GM19452 (cell line): ENCODE data around the gene HSDL1.

Source experiments
- ATAC-seq: cut with Tn5 transposase; IDR thresholded peaks from one replicate; pipeline ENCODE4 v1.9.1; 2021; ENCODE audit not compliant: unreplicated experiment

Gene HSDL1

GRCh38 chr16:84110527-84110926, 34.5 kb downstream of the HSDL1 start:
- ATAC-seq: no peak

- no peak for ATAC-seq
These were observed 35.2 kb downstream of the HSDL1 start for GRCh38 chr16:84109598-84110335.

- no peak for ATAC-seq
These were observed 37.1 kb downstream of the HSDL1 start for GRCh38 chr16:84107921-84108320.

- ATAC-seq: no peak
These were observed 38.8 kb downstream of the HSDL1 start for GRCh38 chr16:84105948-84106740.

DNA sequence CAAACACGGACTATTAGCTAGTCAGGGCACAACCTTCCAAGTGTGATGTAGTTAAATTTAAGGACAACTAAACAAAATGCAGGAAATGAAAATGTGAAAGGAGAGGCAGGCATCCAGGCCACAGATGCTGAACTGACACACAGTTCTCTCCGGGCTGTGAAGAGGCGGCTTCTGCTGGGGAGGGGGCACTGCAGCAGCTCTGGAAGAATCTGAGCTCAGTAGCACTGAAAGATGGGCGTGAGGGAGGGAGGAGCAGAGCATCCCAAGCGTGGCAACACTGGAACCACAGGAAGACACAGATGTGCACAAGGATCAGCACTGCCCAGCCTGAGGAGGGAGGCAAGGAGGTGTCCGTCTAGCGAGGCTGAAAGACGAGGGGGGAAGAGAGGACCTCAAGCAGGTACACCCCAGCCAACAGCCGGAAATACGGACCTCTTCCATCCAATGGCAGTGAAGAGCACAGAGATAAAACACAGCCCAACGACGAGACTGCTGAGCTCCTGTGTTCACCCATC, 39.6 kb downstream of the HSDL1 start:
- no peak for ATAC-seq

- no peak for ATAC-seq
These were observed 40.7 kb downstream of the HSDL1 start for GRCh38 chr16:84104231-84104630.

DNA sequence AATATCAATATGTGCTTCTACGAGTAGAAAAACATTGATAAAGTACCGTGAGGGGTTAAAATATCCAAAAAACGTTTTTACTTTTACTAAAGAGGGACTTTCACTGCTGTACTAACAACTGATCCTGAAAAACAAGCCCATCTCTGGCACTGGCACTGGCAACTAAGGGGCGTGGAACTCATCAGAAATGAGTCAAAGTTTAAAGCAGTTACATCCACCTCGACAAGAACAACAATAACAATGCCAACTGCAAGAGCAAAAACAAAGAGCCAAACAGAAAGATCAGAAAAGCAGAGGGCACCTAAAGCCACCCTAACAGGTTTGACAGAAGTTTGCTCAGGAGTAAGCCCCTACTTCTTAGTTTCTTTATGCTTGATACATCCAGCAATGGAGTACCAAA, 41.3 kb downstream of the HSDL1 start:
- no peak for ATAC-seq

- ATAC-seq: no peak
These were observed 46.0 kb downstream of the HSDL1 start for GRCh38 chr16:84098939-84099338.

GRCh38 chr16:84096447-84097005, 48.5 kb downstream of the HSDL1 start:
- no peak for ATAC-seq

GRCh38 chr16:84095466-84095865, 49.5 kb downstream of the HSDL1 start:
- no peak for ATAC-seq

- no peak for ATAC-seq
These were observed 51.1 kb downstream of the HSDL1 start for GRCh38 chr16:84093879-84094270.

DNA sequence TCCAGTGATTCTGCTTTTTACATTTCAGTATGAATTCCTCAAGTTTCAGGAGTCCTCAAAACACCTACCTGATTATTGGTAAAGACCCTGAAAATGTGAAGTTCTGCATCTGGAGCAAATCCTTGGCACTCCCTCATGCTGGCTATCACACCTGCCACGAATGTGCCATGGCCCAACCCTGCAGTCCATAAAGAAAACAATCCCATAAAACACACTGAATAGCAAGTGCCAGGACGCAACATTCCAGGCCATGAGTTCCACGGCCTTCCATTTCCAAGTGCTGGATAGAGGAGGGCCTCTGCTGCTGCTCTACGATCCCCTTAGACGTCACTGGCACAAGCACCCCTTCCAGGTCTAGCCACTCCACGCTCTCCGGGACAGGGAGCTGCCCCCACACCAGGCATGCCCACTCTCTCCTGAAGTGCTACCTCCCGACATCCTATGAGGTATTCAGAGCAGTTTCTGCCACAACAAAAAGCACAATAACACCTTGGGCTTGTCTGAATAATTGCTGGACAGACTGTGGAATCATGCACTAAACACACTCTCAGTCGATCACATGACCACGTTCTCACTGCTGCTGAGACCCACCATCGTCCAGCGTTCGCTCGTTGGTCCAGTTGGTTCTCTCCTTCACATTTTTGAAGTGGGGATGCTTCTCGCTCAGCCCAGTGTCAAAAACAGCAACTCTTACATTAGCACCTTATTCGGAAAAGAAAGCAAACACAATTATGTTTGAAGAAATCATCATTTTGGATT, 51.7 kb downstream of the HSDL1 start:
- ATAC-seq: no peak

DNA sequence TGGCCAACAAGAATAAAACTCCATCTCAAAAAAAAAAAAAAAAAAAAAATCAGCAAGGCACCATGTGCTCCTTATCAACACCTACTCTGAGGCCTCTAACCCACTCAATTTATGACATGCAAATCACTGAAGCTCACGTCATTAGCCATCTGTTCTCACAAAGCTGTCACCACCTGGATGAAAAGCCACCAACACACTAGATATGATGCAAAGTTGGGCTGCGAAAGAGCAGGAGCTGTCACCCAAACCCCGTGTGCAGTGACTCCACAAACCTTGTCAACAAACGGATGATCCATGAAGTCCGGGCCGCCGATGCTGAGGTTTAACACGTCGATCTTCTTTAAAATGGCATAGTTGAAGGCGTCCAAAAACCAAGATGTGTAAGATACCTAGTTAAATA, 53.5 kb downstream of the HSDL1 start:
- ATAC-seq: no peak

DNA sequence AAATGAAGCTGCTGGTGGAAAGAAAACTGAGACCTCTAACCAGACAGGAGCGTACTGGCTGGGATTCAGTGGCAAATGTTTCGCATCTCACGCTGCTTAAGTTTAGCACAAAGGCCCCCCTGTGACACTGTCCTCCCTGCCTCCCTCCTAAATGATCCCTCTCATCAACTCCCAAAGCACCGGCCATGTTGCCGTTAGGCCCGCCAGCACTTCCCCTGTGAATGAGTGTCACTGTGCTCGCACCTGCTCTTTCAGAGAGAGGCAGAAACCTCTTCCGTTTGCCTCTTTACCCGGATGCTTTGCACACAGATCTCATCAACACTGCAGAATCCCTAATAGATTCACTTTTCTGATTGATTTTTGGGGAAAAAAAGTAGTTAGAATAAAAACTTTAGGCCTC, 54.8 kb downstream of the HSDL1 start:
- ATAC-seq: no peak

DNA sequence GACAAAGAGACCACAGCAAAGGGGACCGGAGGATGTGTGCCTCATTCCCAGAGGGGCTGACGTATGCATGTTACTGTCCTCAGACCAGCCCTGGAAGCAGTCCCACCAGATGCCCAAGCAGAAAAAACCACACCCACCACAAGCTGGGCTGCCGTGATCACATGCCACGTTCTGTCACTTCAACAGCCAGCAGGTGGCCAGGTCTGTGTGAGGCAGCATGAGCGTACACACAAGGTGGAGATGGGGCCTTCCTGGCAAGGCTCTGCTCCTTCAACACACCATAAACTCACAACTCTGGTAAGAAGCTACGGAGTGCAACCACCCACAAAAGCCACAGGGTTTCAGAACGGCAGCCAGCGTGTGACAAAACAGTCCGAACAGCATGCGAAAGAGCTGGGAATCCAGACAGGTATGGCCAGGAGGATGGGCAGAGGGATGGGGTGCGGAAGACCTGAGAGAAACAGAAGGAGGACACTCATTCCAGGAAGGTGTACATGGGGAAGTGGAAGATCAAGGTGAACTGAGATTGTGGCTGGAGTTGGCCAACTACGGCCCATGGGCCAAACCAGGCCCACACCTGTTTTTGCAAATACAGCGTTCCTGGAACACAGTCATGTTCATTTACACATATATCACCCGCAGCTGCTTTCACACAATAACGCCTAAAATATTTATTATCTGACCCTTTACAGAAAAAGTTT, 56.1 kb downstream of the HSDL1 start:
- ATAC-seq: peak; percentile 90

GRCh38 chr16:84087466-84088151, 57.4 kb downstream of the HSDL1 start:
- no peak for ATAC-seq

GRCh38 chr16:84087001-84087400, 58.0 kb downstream of the HSDL1 start:
- ATAC-seq: no peak

- ATAC-seq: no peak
These were observed 58.6 kb downstream of the HSDL1 start for GRCh38 chr16:84086341-84086740.

GRCh38 chr16:84085773-84086172, 59.2 kb downstream of the HSDL1 start:
- no peak for ATAC-seq

DNA sequence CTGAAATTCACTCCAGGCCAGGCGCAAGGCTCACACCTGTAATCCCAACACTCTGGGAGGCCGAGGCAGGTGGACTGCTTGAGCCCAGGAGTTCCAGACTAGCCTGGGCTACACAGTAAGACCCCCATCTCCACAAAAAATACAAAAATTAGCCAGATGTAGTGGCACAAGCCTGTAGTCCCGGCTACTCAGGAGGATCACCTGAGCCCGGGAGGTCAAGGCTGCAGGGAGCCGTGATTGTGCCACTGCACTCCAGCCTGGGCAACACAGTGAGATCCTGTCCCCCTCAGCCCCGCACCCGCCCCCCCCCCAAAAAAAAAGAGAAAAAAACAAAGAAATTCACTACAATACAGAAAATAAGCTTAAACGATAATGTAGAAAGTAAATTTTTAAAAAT, 59.7 kb downstream of the HSDL1 start:
- ATAC-seq: no peak
